ENCODE results near the gene POGZ.

POGZ gene

GRCh38 chr1:151386002-151386401 lies 73.3 kb downstream of the POGZ start:
- TF ChIP-seq CTCF (IDR thresholded peaks at IDR 0.05; ENCODE audit: borderline replicate concordance, extremely low read depth, low read length, poor library complexity, severe bottlenecking) (no peak), EZH2 (IDR thresholded peaks at IDR 0.05; ENCODE audit: borderline replicate concordance, low read depth, low read length, severe bottlenecking) (no peak)
- H3K27ac ChIP-seq (ENCODE audit: low read length) = no peak overlapping the region
- no peak for DNase-seq
- no peaks in the 10 kb centered on the region for H3K9me3 ChIP-seq (ENCODE audit: insufficient read depth, low read length, severe bottlenecking)
- H3K9ac ChIP-seq (ENCODE audit: low read depth, low read length) = no peak overlapping the region
- H3K79me2 ChIP-seq (ENCODE audit: insufficient read depth, low read length) = no peaks in the 10 kb centered on the region
- no peak overlapping the region for H3K4me3 ChIP-seq (ENCODE audit: low read depth in 1 of 2, low read length in 2 of 2)
- H3K36me3 ChIP-seq (ENCODE audit: insufficient read depth, low read length) = no peaks in the 10 kb centered on the region
- no peaks in the 10 kb centered on the region for H3K4me1 ChIP-seq (ENCODE audit: insufficient read depth, low read length)
- no peaks in the 10 kb centered on the region for H4K20me1 ChIP-seq (ENCODE audit: insufficient read depth, low read length)
- H3K27me3 ChIP-seq (ENCODE audit: insufficient read depth, low read length, poor library complexity) = no peaks in the 10 kb centered on the region
- H3K4me2 ChIP-seq (ENCODE audit: insufficient read depth, low read length) = no peak overlapping the region
- ATAC-seq (ENCODE audit: insufficient read depth, low read depth) = no peak
- H2AFZ ChIP-seq (ENCODE audit: low read depth, low read length) = no peak overlapping the region

- H3K9ac ChIP-seq (ENCODE audit: low read depth, low read length) = no peak overlapping the region
- no peak overlapping the region for H3K4me2 ChIP-seq (ENCODE audit: insufficient read depth, low read length)
- H3K4me1 ChIP-seq (ENCODE audit: insufficient read depth, low read length) = no peaks in the 10 kb centered on the region
- H3K27me3 ChIP-seq (ENCODE audit: insufficient read depth, low read length, poor library complexity) = no peaks in the 10 kb centered on the region
- H2AFZ ChIP-seq (ENCODE audit: low read depth, low read length) = no peak overlapping the region
- DNase-seq (no peak), ATAC-seq (ENCODE audit: insufficient read depth, low read depth) (no peak)
- no peak overlapping the region for H3K4me3 ChIP-seq (ENCODE audit: low read depth in 1 of 2, low read length in 2 of 2)
- no peak overlapping the region for H3K27ac ChIP-seq (ENCODE audit: low read length)
- no peaks in the 10 kb centered on the region for H3K36me3 ChIP-seq (ENCODE audit: insufficient read depth, low read length)
- H3K9me3 ChIP-seq (ENCODE audit: insufficient read depth, low read length, severe bottlenecking) = no peaks in the 10 kb centered on the region
- no peaks in the 10 kb centered on the region for H4K20me1 ChIP-seq (ENCODE audit: insufficient read depth, low read length)
- no peak for TF ChIP-seq CTCF (IDR thresholded peaks at IDR 0.05; ENCODE audit: borderline replicate concordance, extremely low read depth, low read length, poor library complexity, severe bottlenecking)
- no peak for TF ChIP-seq EZH2 (IDR thresholded peaks at IDR 0.05; ENCODE audit: borderline replicate concordance, low read depth, low read length, severe bottlenecking)
- no peaks in the 10 kb centered on the region for H3K79me2 ChIP-seq (ENCODE audit: insufficient read depth, low read length)
Observed at GRCh38 chr1:151384584-151384983, 74.7 kb downstream of the POGZ start.

- H2AFZ ChIP-seq (ENCODE audit: low read depth, low read length) = no peak overlapping the region
- H3K9me3 ChIP-seq (ENCODE audit: insufficient read depth, low read length, severe bottlenecking) = no peaks in the 10 kb centered on the region
- DNase-seq = no peak
- H3K9ac ChIP-seq (ENCODE audit: low read depth, low read length) = no peak overlapping the region
- H3K36me3 ChIP-seq (ENCODE audit: insufficient read depth, low read length) = no peaks in the 10 kb centered on the region
- H4K20me1 ChIP-seq (ENCODE audit: insufficient read depth, low read length) = no peaks in the 10 kb centered on the region
- ATAC-seq (ENCODE audit: insufficient read depth, low read depth) = no peak
- no peaks in the 10 kb centered on the region for H3K4me1 ChIP-seq (ENCODE audit: insufficient read depth, low read length)
- H3K27ac ChIP-seq (ENCODE audit: low read length) = no peak overlapping the region
- no peak for TF ChIP-seq CTCF (IDR thresholded peaks at IDR 0.05; ENCODE audit: borderline replicate concordance, extremely low read depth, low read length, poor library complexity, severe bottlenecking)
- TF ChIP-seq EZH2 (IDR thresholded peaks at IDR 0.05; ENCODE audit: borderline replicate concordance, low read depth, low read length, severe bottlenecking) = no peak
- no peak overlapping the region for H3K4me3 ChIP-seq (ENCODE audit: low read depth in 1 of 2, low read length in 2 of 2)
- no peaks in the 10 kb centered on the region for H3K79me2 ChIP-seq (ENCODE audit: insufficient read depth, low read length)
- H3K27me3 ChIP-seq (ENCODE audit: insufficient read depth, low read length, poor library complexity) = peaks cover 2% of the 10 kb centered on the region
- H3K4me2 ChIP-seq (ENCODE audit: insufficient read depth, low read length) = no peak overlapping the region
Observed at GRCh38 chr1:151377150-151377884, 82.0 kb downstream of the POGZ start.

All from DND-41 (cell line).